K562 (cell line): ENCODE data around the gene CILP. TPM values are rescaled to one million over a fixed set of nuclear protein-coding genes. Genes with fewer than 3 reads are reported as not detected.

Source experiments
- BRF1 ChIP-seq: IDR thresholded peaks from 3 replicates; pipeline ENCODE4 v1.6.1; 2011; ENCODE audit warnings: borderline replicate concordance, mild to moderate bottlenecking; ENCODE audit not compliant: insufficient read length; ENCODE audit errors: extremely low read depth
- E2F1 ChIP-seq: sonication (generic); formaldehyde crosslinking; IDR thresholded peaks from 2 replicates; pipeline ENCODE4 v1.8.1; 2023; ENCODE audit warnings: mild to moderate bottlenecking, missing genetic modification reagents, moderate library complexity
- LCOR ChIP-seq: sonication (generic); formaldehyde crosslinking; IDR thresholded peaks from 2 replicates; pipeline ENCODE4 v1.8.0; 2022; ENCODE audit warnings: mild to moderate bottlenecking, missing genetic modification reagents
- MGA ChIP-seq: fragments of 450-650 bp; IDR thresholded peaks from 2 replicates; pipeline ENCODE4 v1.6.1; 2016; ENCODE audit warnings: mild to moderate bottlenecking, moderate library complexity
- MNT ChIP-seq, 2 experiments: fragments of 450-650 bp; conservative IDR thresholded peaks; 2 replicates each; pipeline ENCODE4 v1.6.1; 2017; ENCODE audit warnings: mild to moderate bottlenecking in 2 of 2, moderate library complexity in 2 of 2
- POLR3G ChIP-seq: IDR thresholded peaks from 2 replicates; pipeline ENCODE4 v1.6.1; 2011; ENCODE audit not compliant: insufficient read length, insufficient replicate concordance; ENCODE audit errors: extremely low read depth
- ZBTB33 ChIP-seq: sonication (generic); formaldehyde crosslinking; IDR thresholded peaks from 2 replicates; pipeline ENCODE4 v1.8.1; 2023; ENCODE audit warnings: mild to moderate bottlenecking, missing genetic modification reagents
- ZBTB43 ChIP-seq: sonication (generic); formaldehyde crosslinking; IDR thresholded peaks from 2 replicates; pipeline ENCODE4 v1.8.0; 2023; ENCODE audit warnings: mild to moderate bottlenecking, missing genetic modification reagents
- polyA plus RNA-seq, 8 experiments: library from polyadenylated mRNA; depleted of rRNA in 4 of 8; stranded (reverse) in 5 of 8; unstranded in 3 of 8; fragments of >200 nt; fragmentation: Nextera tagmentation in 2 of 8; fragmentation: Illumina TruSeq in 1 of 8; extraction: Ambion mirVana in 2 of 8; extraction: Trizol in 1 of 8; gene quantifications; 2 replicates each; pipeline versions ENCODE4 v1.2.1 to v1.2.3, GENCODE V29; 2011 to 2014; ENCODE audit warnings: inconsistent platforms in 1 of 8, missing spikeins in 1 of 8
- total RNA-seq, 7 experiments: library from RNA; depleted of rRNA in 6 of 7; stranded (reverse); fragments of >200 nt in 6 of 7; fragmentation: Illumina TruSeq in 2 of 7; extraction: Trizol in 2 of 7; gene quantifications; 2 replicates each; pipeline versions ENCODE4 v1.2.1 to v1.2.3, GENCODE V29; 2011 to 2021; ENCODE audit warnings: low replicate concordance in 1 of 7

CILP gene
- total and polyA plus RNA-seq, 9 of the 15 experiments (the other 6 are each of a cell fraction or from before 2014, with no cell fraction given): 0.03 TPM; not detected in 8

- TF ChIP-seq POLR3G (no peak), BRF1 (no peak), E2F1 (CRISPR knock-in tag) (peak; percentile 44; the same call in 1 of the 2 replicates), ZBTB43 (CRISPR knock-in tag) (0 out of 2 replicates have a peak, but pooled peaks have one; percentile 45), ZBTB33 (CRISPR knock-in tag) (0 out of 2 replicates have a peak, but pooled peaks have one; percentile 7), MGA (no peak), MNT (conservative IDR thresholded peaks at IDR 0.05) (peak; percentile 68 to 76; a peak in 3 of 4 replicates), LCOR (CRISPR knock-in tag) (peak; percentile 15; the same call in 1 of the 2 replicates)
Observed at GRCh38 chr15:65184305-65184867, 26.9 kb downstream of the CILP start (continued).
